ENCODE data around the gene MRPL16.

DNA sequence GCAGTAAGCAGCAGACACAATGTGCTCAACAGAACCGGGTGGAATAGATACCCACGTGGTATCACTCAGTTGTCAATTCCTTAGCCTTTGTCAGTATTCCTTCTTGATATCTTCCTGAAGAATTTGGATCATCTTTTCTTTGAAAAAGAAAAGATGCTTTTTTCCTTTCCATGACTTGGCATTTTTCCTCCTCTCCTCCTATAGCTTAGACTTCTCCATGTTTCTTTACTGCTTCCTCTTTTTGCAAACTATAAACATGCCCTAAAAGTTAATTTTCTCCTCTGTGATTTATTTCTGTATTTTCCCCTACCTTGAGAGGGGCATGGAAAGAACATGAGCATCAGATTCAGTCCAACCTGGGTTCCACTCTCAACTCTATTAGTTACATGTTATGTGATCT lies 23.0 kb upstream of the MRPL16 start:
- TF ChIP-seq, protein P1, sequence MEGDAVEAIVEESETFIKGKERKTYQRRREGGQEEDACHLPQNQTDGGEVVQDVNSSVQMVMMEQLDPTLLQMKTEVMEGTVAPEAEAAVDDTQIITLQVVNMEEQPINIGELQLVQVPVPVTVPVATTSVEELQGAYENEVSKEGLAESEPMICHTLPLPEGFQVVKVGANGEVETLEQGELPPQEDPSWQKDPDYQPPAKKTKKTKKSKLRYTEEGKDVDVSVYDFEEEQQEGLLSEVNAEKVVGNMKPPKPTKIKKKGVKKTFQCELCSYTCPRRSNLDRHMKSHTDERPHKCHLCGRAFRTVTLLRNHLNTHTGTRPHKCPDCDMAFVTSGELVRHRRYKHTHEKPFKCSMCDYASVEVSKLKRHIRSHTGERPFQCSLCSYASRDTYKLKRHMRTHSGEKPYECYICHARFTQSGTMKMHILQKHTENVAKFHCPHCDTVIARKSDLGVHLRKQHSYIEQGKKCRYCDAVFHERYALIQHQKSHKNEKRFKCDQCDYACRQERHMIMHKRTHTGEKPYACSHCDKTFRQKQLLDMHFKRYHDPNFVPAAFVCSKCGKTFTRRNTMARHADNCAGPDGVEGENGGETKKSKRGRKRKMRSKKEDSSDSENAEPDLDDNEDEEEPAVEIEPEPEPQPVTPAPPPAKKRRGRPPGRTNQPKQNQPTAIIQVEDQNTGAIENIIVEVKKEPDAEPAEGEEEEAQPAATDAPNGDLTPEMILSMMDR (conservative IDR thresholded peaks at IDR 0.05; ENCODE audit: low read depth, low read length), result no peak
- no peak for TF ChIP-seq EZH2 (IDR thresholded peaks at IDR 0.05; ENCODE audit: borderline replicate concordance, low read depth, low read length, poor library complexity, severe bottlenecking)

Data from A673 (cell line).